ENCODE results near the gene DTX3. TPM values are rescaled to one million over a fixed set of nuclear protein-coding genes. Genes with fewer than 3 reads are reported as not detected.
A peak's percentile ranks its signal among the peaks of the same experiment; 100 is the strongest.
"Not testable (repeated sequence)": the region's sequence is repeated elsewhere in the genome, so short reads cannot be mapped to it uniquely, and the experiment has no call there.

Gene DTX3, protein sequence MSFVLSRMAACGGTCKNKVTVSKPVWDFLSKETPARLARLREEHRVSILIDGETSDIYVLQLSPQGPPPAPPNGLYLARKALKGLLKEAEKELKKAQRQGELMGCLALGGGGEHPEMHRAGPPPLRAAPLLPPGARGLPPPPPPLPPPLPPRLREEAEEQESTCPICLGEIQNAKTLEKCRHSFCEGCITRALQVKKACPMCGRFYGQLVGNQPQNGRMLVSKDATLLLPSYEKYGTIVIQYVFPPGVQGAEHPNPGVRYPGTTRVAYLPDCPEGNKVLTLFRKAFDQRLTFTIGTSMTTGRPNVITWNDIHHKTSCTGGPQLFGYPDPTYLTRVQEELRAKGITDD
- total RNA-seq: 32.9 TPM

DNA sequence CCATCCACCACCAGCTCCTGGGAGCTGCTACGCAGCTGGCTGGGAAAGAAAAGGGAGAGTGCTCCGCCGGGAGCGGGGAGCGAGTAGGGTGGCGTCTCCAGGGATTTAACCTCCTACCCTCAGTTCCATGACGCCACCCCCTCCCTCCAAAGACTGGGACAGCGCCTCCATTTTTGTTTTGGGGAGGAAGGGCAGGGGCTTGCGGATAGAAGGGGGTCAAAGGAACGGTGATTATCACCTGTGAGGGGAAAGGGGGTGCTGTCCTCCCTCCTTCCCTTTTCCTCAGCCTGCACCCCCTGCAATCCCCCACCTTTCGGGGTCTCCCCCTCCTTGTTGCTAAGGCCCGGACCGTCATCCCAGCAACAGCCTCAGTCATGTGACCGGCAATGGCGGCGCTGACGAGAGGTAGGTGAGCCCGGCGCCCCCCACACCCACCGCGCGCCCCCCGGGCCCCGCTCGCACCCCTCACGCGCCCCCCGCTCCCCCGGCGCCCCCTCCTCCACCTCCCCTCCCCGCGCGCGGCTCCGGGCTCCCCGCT, at the start of gene DTX3:
DTX3 (plus strand) TSS at position 371 of the 538 bp plus-strand sequence. CDS start 1,694 bp downstream, outside the sequence.
- DNase-seq (ENCODE audit: low read depth in 2 of 3, low spot score in 2 of 3): peak in 2 of 3 donors; percentile 60 to 62

DNA sequence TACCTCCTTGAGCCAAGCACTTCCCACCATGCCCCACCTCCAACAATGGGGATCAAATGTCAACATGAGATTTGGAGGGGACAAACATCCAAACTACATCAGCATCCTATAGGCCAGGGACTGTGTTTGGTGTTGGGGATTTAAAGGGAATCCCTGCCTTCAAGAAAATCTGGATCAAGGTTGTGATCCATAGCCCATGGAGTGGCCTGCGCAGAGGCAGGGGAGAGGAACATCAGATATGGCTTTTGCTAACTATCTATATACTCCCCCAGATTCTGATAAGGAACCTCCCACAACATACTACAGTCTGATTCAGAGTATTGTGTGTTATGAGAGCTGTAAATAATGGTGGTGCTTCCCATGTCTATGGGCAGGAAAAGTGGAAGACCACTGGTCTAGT, 49.7 kb upstream of the DTX3 start:
- no peak for DNase-seq (ENCODE audit: low read depth in 2 of 3, low spot score in 2 of 3)

DNA sequence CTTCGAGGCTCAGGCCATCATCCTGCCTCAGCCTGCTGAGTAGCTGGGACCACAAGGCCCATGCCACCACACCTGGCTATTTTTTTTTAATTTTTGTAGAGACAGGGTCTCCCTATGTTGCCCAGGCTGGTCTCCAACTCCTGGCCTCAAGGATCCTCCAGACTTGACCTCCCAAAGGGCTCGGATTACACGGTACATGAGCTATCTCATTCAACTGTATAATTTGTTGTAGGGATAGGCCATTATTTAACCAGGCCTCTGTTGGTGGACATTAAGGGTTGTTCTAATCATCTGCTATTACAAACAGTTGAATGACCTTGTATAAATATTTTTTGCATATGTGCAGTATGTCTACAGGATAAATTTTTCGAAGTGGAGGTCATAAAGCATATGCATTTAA, 45.8 kb upstream of the DTX3 start:
- no peak for DNase-seq (ENCODE audit: low read depth in 2 of 3, low spot score in 2 of 3)

DNA sequence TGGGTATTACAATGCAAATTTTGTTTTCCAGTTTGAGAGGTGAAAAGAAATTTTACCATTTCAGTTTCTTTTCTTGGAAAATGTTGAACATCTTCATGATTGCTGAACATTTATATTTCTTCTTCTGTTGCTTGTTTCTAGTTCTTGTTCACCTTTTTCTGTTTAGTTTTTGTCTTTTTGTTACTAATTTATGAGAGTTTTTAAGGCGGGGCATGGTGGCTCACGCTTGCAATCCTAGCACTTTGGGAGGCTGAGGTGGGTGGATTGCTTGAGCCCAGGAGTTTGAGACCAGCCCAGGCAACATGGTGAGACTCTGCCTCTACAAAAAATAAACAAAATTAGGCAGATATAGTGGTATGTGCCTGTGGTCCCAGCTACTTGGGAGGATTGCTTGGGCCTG, 44.1 kb upstream of the DTX3 start:
- DNase-seq (ENCODE audit: low read depth in 2 of 3, low spot score in 2 of 3): no peak

DNA sequence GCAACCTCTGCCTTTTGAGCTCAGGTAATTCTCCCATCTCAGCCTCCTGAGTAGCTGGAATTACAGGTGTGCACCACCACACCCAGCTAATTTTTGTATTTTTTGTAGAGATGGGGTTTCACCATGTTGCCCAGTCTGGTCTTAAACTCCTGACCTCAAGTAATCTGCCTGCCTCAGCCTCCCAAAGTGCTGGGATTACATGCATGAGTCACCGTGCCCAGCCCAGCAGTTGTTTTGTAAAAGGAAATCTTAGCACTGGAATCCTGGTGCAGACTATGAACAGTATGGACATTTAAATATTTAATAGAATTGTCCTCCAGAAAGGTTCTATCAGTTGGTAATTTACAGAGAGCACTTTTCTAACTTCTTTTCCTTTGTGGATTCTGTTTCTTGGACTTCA, 43.5 kb upstream of the DTX3 start:
- not testable (repeated sequence) for DNase-seq (ENCODE audit: low read depth in 2 of 3, low spot score in 2 of 3)

DNA sequence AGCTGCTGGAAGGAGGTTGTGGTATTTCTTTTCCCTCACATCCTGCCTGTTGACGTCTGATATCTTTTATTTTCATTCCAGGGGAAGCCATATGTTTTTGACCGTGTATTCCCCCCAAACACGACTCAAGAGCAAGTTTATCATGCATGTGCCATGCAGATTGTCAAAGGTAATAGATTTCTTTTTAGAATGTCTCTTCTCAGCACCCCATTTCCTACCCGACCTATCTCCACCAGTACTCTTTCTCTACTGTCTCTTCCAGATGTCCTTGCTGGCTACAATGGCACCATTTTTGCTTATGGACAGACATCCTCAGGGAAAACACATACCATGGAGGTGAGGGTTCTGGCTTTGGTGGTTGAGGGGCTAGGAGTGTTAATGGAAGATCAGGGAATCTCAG, 41.3 kb upstream of the DTX3 start:
- DNase-seq (ENCODE audit: low read depth in 2 of 3, low spot score in 2 of 3): no peak

DNA sequence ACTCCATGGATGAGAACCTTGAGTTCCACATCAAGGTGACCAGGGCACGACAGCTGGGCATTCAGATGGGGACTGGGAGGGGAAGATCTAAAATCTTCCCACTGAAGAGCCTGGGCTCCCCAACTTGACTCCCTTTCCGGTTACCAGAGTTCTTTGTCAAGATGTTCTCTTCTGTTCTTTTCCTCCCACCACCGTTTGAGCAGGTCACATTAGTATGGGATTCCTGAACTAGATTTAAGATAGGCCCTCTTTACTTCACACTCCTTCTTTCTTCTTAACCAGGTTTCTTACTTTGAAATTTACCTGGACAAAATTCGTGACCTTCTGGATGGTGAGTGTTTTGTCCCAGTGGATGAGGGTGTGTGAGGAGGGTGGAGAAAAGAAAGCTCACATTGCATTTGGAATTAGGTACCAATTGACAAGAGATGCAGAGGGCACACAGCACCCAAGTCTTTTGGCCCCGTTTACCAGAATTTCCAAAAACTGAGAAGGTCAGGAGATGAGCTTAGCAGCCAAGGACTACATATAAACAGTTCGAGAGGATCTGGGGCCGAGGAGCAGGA, 40.4 kb upstream of the DTX3 start:
- DNase-seq (ENCODE audit: low read depth in 2 of 3, low spot score in 2 of 3): no peak

DNA sequence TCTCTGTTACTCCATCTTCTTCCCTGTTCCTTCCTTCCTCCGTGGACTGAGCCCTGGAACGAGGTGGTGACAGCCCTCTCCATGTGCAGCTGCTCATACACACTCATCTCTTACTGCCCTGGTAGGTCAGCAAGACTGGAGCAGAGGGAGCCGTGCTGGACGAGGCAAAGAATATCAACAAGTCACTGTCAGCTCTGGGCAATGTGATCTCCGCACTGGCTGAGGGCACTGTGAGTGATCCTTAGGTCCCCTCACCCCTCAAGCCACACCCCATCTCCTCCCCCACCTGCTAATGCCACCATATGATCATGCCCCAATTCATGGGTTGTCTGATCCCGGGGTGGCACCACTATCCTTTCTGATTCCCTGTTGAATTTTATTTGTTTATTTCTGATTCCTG, 35.8 kb upstream of the DTX3 start:
- DNase-seq (ENCODE audit: low read depth in 2 of 3, low spot score in 2 of 3): no peak

DNA sequence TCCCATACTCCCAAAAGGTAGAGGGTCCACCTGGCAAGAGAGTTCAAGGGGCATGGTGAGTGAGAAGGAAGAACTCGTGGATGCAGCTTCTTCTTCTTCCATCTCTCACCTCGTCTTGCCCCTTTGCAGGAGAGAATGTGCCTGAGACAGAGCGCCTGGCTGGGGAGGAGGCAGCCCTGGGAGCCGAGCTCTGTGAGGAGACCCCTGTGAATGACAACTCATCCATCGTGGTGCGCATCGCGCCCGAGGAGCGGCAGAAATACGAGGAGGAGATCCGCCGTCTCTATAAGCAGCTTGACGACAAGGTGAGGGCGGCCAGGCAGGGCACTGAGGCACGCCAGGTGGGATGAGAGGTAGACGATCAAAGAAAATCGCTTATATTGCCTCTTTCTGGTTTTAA, 34.8 kb upstream of the DTX3 start:
- no peak for DNase-seq (ENCODE audit: low read depth in 2 of 3, low spot score in 2 of 3)

DNA sequence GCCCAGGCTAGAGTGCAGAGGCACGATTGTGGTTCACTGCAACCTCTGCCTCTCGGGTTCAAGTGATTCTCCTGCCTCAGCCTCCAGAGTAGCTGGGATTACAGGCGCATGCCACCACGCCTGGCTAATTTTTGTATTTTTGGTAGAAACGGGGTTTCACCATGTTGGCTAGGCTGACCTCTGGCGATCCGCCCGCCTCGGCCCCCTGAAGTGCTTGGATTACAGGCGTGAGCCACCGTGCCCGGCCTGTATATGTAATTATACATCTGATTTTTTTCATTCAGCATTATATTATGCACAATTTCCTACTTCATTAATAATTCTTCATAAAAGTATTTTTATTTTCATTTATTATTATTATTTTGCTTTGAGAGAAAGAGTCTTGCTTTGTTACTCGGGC, 34.2 kb upstream of the DTX3 start:
- not testable (repeated sequence) for DNase-seq (ENCODE audit: low read depth in 2 of 3, low spot score in 2 of 3)

DNA sequence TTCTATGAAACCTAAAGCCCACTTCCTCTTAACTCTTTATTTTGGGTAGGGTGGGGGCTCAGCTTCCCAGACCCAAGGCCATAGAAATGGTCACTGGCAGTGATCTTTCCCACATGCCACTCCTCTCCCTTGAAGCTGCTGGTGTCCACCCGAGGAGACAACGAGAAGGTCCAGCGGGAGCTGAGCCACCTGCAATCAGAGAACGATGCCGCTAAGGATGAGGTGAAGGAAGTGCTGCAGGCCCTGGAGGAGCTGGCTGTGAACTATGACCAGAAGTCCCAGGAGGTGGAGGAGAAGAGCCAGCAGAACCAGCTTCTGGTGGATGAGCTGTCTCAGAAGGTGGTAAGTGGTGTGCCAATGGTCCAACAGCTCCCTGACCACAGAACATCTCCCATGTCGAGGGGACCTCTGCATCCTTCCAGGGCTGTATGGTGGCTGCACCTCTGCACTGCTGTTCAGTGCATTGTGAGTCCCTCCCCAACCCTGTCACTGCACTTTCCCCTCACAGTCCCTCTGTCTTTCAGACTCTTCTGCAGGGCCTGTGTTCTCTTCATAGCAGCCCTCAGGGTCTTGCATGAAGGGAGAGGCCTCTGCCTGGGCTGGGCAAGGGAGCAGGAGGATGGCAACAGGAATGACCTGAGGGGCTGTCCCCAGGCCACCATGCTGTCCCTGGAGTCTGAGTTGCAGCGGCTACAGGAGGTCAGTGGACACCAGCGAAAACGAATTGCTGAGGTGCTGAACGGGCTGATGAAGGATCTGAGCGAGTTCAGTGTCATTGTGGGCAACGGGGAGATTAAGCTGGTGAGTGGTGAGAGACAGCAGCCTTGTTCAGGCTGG, 32.5 kb upstream of the DTX3 start:
- no peak for DNase-seq (ENCODE audit: low read depth in 2 of 3, low spot score in 2 of 3)

DNA sequence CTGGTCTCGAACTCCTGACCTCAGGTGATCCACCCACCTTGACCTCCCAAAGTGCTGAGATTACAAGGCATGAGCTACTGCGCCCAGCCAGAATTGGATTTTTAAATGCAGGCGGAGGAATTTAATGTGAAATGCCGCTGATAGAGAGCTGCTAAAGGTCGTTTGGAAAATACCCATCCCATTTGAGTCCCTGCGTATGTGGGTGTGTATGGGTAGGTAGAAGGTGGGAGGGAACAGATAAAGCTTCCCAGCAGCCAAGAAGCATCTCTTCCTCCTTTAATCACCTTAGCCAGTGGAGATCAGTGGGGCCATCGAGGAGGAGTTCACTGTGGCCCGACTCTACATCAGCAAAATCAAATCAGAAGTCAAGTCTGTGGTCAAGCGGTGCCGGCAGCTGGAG, 29.8 kb upstream of the DTX3 start:
- no peak for DNase-seq (ENCODE audit: low read depth in 2 of 3, low spot score in 2 of 3)

DNA sequence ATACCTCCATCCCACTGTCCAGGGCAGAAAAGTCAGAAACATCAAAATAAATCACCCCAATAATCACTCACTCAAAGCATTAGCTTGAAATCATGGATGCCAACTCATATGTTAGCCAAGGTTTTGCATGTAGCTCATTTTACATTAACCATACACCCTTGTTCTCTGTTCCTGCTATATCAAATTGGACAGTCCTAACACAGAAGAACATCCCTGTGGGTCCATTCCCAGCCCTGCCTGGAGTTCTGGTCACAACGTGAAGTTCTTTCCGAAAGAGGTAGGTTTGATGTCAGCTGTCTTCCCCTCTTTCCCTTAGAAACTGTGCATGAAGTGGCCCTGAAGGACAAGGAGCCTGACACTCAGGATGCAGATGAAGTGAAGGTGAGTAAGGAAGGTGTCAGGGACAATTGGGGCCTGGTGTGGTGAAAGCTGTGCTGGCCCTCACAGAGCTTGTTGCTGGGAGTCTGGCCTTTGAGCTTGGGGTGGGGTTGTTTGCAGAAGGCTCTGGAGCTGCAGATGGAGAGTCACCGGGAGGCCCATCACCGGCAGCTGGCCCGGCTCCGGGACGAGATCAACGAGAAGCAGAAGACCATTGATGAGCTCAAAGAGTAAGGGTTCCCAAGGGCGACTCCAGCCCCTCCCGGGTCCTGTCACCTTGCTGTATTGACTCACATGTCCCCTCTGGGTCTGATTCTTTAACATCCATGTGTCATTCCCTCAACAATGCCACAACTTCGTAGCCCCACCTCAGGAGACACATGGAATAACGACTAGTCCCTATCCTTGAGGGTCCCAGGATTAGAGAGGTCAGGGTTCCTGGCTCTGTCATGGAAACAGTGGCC, 28.6 kb upstream of the DTX3 start:
- DNase-seq (ENCODE audit: low read depth in 2 of 3, low spot score in 2 of 3): no peak

DNA sequence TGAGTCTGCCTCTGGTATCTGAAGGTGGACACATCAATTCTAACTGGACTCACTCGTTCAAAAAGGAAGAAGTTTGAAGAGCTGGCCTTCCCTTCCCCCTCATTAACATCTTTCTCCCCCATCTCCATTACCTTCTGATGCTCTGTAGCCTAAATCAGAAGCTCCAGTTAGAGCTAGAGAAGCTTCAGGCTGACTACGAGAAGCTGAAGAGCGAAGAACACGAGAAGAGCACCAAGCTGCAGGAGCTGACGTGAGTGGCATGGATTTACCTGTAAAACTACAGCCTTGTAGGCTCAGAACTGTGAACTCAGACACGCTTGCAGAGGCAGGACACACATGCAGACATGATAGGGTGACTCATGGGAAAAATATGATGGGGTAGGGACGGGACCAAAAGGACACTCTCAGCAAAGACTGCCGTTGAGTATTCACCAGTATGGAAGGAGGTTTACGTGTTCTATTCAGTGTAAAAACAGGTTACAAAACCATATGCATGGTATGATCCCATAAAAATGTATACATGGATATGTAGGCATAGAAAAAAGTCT, 27.9 kb upstream of the DTX3 start:
- DNase-seq (ENCODE audit: low read depth in 2 of 3, low spot score in 2 of 3): no peak

DNA sequence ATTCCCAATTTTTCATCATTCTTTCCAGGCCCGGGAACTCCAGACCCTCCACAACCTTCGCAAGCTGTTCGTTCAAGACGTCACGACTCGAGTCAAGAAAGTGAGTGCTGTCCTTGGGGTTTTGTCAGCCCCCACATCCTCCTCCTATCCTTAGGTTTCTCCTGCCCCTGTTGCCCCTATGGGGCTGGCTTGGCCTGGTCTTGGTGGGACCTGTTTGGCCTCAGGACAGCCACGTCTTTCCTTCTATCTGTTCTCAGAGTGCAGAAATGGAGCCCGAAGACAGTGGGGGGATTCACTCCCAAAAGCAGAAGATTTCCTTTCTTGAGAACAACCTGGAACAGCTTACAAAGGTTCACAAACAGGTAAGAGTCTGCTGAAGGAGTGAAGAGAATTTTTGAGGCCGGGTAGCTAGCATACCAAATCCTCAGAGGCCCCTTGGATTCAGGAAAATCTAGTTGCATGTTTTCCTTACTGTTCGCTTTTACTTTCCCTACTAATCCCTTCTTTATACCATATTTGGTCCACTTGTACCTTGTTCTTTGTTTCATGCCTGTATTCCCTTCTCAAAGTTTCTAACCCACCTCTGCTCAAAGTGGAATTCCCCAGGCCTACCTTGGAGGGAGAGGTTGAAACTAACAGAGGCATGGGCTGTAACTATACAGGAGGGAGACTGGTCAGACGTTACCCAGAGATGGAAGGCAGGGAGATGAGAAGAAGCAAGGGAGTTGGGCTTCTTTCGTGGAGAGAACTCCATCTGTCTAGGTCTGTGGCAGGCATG, 26.5 kb upstream of the DTX3 start:
- no peak for DNase-seq (ENCODE audit: low read depth in 2 of 3, low spot score in 2 of 3)

DNA sequence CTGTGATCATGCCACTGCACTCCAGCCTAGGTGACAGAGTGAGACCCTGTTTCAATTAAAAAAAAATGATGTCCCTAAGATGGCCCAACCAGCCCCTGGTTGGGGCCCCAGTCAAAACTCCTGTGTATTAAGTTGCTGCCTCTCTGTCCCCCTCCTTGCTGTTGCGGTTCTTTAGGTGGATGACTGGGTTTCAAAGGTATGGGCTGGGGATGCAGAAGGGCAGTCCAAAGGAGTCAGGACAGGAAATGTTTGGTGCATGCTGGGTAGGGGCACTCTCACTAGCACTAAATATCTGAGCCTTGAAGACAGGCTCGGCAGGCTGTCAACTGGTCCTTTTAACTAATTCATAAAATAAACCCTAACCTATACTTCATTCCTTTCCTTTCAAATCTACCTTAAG, 25.6 kb upstream of the DTX3 start:
- DNase-seq (ENCODE audit: low read depth in 2 of 3, low spot score in 2 of 3): no peak

DNA sequence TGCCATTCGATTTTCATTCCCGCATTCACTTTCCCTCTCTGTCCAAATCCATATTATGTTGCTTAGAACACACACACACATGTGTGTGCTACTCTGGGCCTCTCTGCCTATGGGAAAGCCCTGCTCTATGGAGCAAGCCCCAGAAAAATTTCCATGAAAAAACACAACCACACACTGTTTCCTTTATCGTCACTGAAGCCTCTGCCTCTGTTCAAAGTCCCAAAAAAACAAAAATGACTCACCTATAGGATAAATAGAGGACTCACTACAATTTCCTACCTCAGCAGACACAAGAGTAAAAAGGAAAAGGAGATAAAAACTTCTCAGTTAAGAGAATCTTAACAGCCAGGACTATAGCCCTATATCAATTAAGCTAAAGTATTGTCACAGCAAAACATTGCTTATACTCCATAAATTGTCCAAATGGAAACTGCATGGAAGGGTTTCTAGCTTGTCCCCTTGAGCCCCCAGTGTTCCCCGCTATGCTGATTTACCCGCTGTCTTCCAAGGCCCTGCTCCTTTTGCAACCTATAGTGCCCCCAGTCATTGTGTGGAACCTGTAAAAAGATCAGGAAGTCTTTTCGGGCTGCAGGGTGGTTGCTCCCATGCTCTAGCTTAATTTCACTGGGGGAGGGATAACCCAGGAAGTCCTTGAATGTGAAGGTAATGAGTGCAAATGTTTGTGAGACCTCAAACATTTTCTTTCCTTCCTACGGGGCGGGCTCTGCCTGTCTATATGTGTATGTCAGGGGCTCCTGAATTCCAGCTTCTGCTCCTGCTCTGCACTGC, 24.8 kb upstream of the DTX3 start:
- no peak for DNase-seq (ENCODE audit: low read depth in 2 of 3, low spot score in 2 of 3)

DNA sequence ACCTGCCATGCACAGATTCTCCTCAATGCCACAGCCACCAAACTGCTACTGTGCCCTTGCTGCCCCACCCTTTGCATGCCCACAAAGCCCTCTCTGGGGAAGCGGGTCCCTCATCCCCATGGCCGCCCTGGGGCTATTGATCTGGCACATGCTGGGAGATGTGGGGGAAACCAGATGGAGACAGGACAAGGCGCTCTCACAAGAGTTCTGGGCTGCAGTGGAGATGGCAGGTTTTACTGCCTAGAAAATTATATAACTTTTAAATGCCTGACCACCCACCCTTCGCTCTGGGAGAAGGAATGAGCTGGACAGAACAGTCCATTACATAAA, 24.2 kb upstream of the DTX3 start:
- DNase-seq (ENCODE audit: low read depth in 2 of 3, low spot score in 2 of 3): no peak

DNA sequence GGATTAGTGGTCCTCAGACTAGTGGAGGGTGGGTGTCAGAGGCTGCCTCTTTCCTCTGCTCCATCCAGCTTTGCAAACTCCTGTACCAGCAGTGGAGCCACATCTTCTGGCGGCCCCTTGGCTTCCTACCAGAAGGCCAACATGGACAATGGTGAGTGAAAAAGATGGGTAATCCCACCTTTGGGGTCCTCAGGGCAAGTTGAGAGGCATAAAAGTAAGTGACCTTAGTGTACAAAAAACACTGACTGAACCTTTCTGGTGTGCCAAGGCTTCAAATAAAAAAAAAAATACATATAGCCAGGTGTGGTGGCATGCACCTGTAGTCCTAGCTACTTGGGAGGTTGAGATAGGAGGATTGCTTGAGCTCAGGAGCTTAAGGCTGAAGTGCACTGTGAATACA, 22.8 kb upstream of the DTX3 start:
- DNase-seq (ENCODE audit: low read depth in 2 of 3, low spot score in 2 of 3): no peak

Data from hematopoietic multipotent progenitor cell (in vitro differentiated cells).